Stimulated activated CD8-positive, alpha-beta memory T cell treated with anti-CD3 and anti-CD28 coated beads, Interleukin-7, amount 100 ng/mL, for 24 hours (primary cell): ENCODE results near the gene ZSCAN10.

Source experiments
- DNase-seq: peaks from one replicate; pipeline ENCODE4 v3.0.0-alpha.2; 2020; ENCODE audit warnings: low read depth

ZSCAN10 gene

GRCh38 chr16:3046641-3047386, 52.3 kb downstream of the ZSCAN10 start:
- DNase-seq: no peak

- no peak for DNase-seq
Measured at GRCh38 chr16:3045758-3046640, 53.1 kb downstream of the ZSCAN10 start, which contains the start of gene MMP25. TSS of gene MMP25 (plus strand) at chr16:3046561. CDS start at chr16:3046918, 357 bp downstream.

- DNase-seq: no peak
Measured at GRCh38 chr16:3044708-3045107, 54.4 kb downstream of the ZSCAN10 start.

GRCh38 chr16:3042376-3042775, 56.7 kb downstream of the ZSCAN10 start:
- no peak for DNase-seq

- DNase-seq: no peak
Measured at GRCh38 chr16:3038896-3039295, 60.2 kb downstream of the ZSCAN10 start.
